Stimulated activated naive CD8-positive, alpha-beta T cell treated with anti-CD3 and anti-CD28 coated beads, Interleukin-15, Interleukin-2, amounts not matched to agents 100 ng/mL and 50 ng/mL, for 24 hours (primary cell): ENCODE results near the gene SLC35F1.

Experiments
- H3K27ac Mint-ChIP-seq: one replicate; pipeline ENCODE4 v1.8.0; 2021; ENCODE audit warnings: mild to moderate bottlenecking, mixed read lengths
- H3K27me3 Mint-ChIP-seq: one replicate; pipeline ENCODE4 v1.8.0; 2021; ENCODE audit warnings: mixed read lengths
- H3K36me3 Mint-ChIP-seq: one replicate; pipeline ENCODE4 v1.8.0; 2021; ENCODE audit warnings: low read depth, mixed read lengths
- H3K4me1 Mint-ChIP-seq: one replicate; pipeline ENCODE4 v1.8.0; 2021; ENCODE audit warnings: low read depth, mixed read lengths
- H3K4me3 Mint-ChIP-seq: one replicate; pipeline ENCODE4 v1.8.0; 2021; ENCODE audit warnings: mild to moderate bottlenecking, mixed read lengths
- H3K9me3 Mint-ChIP-seq: one replicate; pipeline ENCODE4 v1.8.0; 2021; ENCODE audit warnings: mixed read lengths

The SLC35F1 gene

DNA sequence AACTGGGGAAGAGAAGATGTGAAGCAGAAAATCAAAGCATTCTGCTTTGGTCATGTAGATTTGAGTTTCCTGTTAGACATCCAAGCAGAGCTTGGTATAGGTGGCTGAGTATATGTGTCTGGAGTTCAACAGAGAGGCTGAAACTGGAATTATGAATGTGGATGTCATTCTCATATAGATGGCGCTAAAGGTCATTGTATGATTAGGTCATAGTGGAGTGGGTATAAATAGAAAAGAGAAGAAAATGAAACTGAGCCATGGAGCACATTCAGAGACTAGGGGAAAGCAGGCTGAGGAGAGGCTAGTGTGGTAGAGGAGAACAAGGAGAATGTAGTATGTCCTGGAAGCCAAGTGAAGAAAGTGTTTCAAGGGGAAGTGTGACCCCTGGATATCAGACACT lies 345.4 kb downstream of the SLC35F1 start:
- Mint-ChIP-seq H3K9me3 (no peaks in the 10 kb centered on the region), H3K4me3 (no peak overlapping the region), H3K27me3 (peaks cover 3% of the 10 kb centered on the region), H3K4me1 (no peaks in the 10 kb centered on the region), H3K36me3 (no peaks in the 10 kb centered on the region), H3K27ac (no peak overlapping the region)

DNA sequence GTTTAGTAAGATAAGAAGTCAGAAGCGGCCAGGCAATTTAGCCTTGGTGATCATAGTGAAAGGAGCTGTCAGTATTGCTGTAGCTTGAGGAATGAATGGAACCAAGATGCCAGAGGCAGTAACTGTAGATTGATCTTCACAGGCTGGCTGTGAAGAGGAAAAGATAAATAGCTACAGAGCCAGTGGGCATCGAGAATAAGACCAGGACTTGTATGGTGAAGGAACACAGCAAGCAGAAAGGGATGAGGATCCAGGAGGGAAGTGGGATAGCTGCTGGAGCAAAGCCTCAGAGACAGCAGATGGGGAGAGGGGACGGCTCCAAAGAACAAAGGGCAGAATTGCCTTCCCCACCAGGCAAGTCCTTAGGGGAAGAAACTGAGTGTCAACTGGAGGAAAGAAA lies 346.7 kb downstream of the SLC35F1 start:
- no peak overlapping the region for H3K27ac Mint-ChIP-seq

DNA sequence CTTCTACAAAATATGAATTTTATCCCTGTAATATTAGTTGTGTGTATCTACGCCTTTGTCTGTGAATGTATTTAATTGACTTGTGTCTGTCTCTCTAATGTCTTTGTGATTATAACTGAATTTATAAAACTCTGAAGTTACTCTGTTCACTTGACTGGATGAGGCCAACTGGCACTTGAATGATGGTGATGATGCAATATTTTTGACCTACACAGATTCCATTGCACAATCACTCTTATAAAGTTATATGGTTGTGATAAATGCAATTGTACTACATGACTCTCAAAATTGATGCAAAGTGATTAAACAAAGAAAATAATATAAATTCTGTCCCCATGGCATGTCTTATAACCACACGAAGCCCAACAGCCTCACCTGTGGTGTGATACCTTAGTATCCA lies 353.8 kb downstream of the SLC35F1 start:
- Mint-ChIP-seq H3K27me3 (peaks cover 3% of the 10 kb centered on the region), H3K4me1 (no peaks in the 10 kb centered on the region), H3K9me3 (peaks cover 5% of the 10 kb centered on the region), H3K36me3 (no peaks in the 10 kb centered on the region), H3K27ac (no peak overlapping the region), H3K4me3 (no peak overlapping the region)

More for the DNA sequence above, 346.7 kb downstream of the SLC35F1 start:
- Mint-ChIP-seq H3K4me3 (no peak overlapping the region), H3K4me1 (no peaks in the 10 kb centered on the region), H3K27me3 (peaks cover 3% of the 10 kb centered on the region), H3K36me3 (no peaks in the 10 kb centered on the region), H3K9me3 (no peaks in the 10 kb centered on the region)

DNA sequence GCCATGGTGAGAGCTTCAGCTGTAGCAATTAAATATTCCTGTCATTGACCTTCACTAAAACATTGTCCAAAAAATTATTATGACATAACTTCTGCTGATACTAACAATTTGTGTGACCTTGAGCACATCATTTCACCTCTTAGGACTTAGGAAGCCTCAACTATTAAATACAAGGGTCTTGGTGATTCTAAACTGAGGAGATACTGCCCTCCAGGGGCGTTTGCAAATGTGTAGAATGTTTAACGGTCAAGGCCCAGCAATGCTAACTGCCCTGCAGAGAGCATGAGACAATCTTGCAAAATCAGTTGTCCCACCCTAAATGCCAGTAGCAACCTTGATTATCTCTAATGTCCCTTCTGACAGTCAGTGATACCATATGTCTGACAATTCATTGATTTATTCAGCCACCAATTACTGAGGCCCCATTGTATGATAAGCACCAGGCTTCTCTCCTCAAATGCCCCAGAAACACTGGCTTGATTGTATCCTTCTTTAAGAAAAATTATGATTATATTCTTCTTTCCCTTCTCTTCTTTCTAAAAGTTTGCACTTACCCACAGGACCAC lies 356.9 kb downstream of the SLC35F1 start:
- Mint-ChIP-seq H3K27me3 (no peaks in the 10 kb centered on the region), H3K36me3 (no peaks in the 10 kb centered on the region), H3K4me1 (no peaks in the 10 kb centered on the region), H3K9me3 (peaks cover 5% of the 10 kb centered on the region), H3K27ac (no peak overlapping the region), H3K4me3 (no peak overlapping the region)

DNA sequence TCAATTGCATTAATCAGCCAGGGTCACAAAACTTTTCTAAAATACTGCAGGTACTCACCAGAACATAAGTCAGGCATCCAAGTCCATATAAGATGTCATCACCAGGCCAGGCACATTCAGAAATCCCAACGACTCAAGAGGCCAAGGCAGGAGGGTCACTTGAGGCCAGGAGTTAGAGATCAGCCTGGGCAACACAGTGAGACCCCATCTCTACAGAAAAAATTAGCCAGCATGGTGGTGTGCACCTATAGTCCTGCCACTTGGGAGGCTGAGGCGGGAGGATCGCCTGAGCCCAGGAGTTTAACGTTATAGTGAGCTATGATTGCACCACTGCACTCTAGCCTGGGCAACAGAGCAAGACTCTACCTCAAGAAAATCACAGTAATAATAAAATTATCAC lies 362.6 kb downstream of the SLC35F1 start:
- Mint-ChIP-seq H3K9me3 (peaks cover 5% of the 10 kb centered on the region), H3K27me3 (peaks cover 5% of the 10 kb centered on the region), H3K36me3 (no peaks in the 10 kb centered on the region), H3K4me3 (no peak overlapping the region), H3K4me1 (no peaks in the 10 kb centered on the region), H3K27ac (no peak overlapping the region)

DNA sequence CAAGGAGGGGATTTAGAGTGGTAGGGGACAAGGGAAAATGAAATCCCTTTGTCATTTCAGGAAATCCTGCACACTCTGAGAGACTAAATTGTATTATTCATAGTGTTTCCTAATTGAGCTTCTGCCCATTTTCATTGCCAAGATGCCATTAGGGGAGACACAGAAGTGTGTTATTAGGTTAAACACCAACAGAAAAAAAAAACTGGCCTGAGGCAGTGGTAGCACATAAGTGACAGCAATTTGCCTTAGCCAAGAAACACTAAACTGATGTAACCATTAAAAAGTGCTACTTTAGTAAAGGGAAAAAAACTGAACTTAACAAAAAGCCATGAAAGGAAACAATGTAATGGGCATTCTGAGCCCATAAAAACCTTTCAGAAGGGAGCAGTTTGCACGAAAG lies 370.6 kb downstream of the SLC35F1 start:
- Mint-ChIP-seq H3K27me3 (peaks cover 26% of the 10 kb centered on the region), H3K36me3 (no peaks in the 10 kb centered on the region)

DNA sequence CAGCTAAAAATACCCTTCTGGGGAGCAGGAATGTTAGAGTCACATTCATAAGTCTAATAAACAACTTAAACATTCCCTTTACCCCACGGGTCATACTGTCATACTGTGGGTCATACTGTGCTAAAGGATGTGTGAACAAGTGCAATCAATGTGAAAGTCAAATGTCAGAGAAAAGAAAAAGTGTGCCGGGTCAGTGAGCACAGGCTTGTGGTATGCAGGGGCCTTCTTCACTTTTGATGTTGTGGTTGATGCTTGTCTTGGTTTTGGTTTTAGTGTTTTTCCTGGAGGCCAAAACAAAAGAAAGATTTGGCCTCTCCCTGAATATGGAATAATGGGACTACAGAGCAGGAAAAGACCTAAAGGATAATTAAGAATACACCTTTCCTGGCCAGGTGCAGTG lies 373.1 kb downstream of the SLC35F1 start:
- Mint-ChIP-seq H3K9me3 (no peaks in the 10 kb centered on the region), H3K27ac (no peak overlapping the region), H3K36me3 (no peaks in the 10 kb centered on the region), H3K4me1 (no peaks in the 10 kb centered on the region), H3K4me3 (no peak overlapping the region), H3K27me3 (peaks cover 24% of the 10 kb centered on the region)

More for the DNA sequence above, 370.6 kb downstream of the SLC35F1 start:
- no peak overlapping the region for H3K4me3 Mint-ChIP-seq
- no peak overlapping the region for H3K27ac Mint-ChIP-seq
- no peaks in the 10 kb centered on the region for H3K4me1 Mint-ChIP-seq
- no peaks in the 10 kb centered on the region for H3K9me3 Mint-ChIP-seq

DNA sequence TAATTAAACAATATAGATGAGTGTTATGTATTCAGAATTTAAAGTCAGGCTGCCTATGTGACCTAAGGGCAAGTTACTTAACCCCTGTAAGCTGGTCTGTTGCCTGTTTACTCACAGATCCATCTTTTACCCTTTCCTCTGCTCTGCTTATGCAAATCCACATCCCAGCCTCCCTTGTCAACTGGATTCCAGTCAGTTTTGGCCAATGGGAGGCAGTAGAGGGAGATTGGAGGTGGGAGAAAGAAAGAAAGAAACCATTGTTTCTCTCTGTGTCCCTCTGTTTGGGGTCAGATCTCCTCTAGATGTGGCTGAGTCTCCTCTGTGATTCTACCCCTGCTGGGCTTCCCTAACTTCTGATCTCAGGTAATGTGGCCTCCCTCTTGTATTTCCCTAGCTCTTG lies 374.2 kb downstream of the SLC35F1 start:
- peaks cover 16% of the 10 kb centered on the region for H3K27me3 Mint-ChIP-seq

DNA sequence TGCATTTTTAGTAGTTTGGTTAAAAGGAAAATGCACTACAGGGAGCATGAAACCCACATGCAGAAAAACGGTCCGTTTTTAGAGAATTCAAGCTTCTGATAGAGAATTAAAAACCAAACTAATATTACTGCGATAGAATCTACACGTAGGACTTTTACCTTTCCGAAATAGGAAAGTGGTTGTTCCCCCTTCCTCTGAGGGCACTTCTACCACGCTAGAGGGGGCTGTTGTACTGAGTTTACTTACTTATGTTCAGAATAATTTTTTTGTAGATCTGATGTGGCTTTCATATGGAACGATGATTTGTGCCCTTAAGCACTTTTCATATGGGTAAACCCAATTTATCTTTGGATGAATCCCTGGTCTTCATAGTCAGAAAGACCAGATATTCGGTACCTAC lies 376.7 kb downstream of the SLC35F1 start:
- no peaks in the 10 kb centered on the region for H3K4me1 Mint-ChIP-seq
- no peaks in the 10 kb centered on the region for H3K9me3 Mint-ChIP-seq
- H3K4me3 Mint-ChIP-seq, result no peak overlapping the region
- no peaks in the 10 kb centered on the region for H3K36me3 Mint-ChIP-seq
- H3K27me3 Mint-ChIP-seq, result peaks cover 8% of the 10 kb centered on the region
- H3K27ac Mint-ChIP-seq, result no peak overlapping the region

More for the DNA sequence above, 374.2 kb downstream of the SLC35F1 start:
- no peaks in the 10 kb centered on the region for H3K9me3 Mint-ChIP-seq
- H3K36me3 Mint-ChIP-seq, result no peaks in the 10 kb centered on the region
- no peak overlapping the region for H3K4me3 Mint-ChIP-seq
- H3K27ac Mint-ChIP-seq, result peak overlapping the region; percentile 10
- H3K4me1 Mint-ChIP-seq, result no peaks in the 10 kb centered on the region

DNA sequence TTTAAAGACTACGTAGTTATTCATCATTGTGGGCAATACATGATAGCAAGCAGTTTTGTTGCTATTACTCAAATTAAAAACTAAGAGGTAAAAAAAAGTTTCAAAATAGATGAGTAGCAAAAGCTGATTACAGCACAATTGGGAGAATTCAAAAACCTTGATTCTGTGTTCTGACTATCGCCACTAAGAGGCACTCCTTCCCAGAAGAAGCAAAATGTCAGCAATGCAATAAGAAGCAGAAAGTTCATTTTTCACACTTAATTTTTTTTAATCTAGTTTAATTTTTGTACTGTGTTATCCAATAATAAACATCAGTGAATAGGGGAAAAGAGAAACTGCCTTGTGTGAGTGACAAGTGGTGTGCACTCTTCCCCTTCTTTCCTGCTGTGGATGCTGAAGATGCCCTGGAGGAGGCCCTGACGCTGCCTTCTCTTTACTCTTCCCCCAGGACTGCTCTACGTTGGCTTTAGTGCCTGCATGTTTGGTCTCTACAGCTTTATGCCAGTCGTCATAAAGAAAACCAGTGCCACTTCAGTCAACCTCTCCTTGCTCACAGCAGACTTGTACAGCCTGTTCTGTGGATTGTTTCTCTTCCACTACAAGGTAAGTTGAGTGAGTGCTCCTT lies 377.8 kb downstream of the SLC35F1 start:
- Mint-ChIP-seq H3K27ac (no peak overlapping the region), H3K27me3 (peaks cover 10% of the 10 kb centered on the region), H3K4me1 (no peaks in the 10 kb centered on the region), H3K36me3 (no peaks in the 10 kb centered on the region), H3K9me3 (no peaks in the 10 kb centered on the region), H3K4me3 (no peak overlapping the region)

DNA sequence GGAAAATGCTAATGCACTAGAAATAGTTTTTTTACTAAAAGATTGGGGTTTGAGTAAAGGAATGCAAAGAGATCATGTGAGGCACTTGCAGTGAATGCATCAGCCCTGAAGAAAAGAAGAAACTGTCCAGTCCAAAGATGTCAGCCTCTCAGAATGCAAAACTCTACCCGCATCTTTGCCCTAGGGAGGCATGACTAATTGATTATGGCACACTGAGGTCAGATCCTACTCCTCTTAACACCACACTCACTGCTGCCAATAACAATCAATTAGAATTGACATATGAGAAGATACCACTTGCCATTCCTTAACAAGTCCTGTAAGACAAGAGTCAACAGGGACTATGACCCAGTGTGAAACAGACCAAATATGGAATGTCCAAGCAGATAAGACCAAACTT lies 378.7 kb downstream of the SLC35F1 start:
- H3K9me3 Mint-ChIP-seq, result no peaks in the 10 kb centered on the region
- H3K36me3 Mint-ChIP-seq, result no peaks in the 10 kb centered on the region
- H3K4me3 Mint-ChIP-seq, result no peak overlapping the region
- no peaks in the 10 kb centered on the region for H3K4me1 Mint-ChIP-seq
- H3K27ac Mint-ChIP-seq, result no peak overlapping the region
- peaks cover 8% of the 10 kb centered on the region for H3K27me3 Mint-ChIP-seq

DNA sequence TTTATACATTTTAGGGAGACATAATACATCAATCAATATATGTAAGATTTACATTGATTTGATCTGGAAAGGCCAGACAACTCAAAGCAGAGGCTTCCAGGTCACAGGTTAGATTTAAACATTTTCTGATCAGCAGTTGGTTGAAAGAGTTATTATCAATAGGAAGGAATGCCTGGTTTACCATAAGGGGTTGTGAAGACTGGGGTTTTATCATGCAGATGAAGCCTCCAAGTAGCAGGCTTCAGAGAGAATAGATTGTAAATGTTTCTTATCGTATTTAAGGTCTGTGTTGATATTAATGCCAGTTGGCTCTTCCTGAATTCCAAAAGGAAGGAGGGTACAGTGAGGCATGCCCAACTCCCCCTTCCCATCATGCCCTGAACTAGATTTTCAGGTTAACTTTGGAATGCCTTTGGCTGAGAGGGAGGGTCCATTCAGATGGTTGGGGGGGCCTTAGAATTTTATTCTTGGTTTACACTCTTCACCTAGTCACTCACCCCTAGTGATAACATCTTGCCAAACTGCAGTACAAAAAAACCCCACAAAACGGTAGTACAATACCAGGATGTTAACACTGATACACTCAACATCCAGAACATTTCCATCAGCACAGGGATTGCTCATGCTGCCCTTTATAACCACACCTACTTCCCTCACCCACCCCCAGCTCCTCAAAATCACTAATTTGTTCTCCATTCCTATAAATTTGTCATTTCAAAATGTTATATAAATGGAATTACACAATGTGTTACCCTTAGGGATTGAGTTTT lies 381.5 kb downstream of the SLC35F1 start:
- Mint-ChIP-seq H3K4me1 (no peaks in the 10 kb centered on the region), H3K27ac (no peak overlapping the region), H3K36me3 (no peaks in the 10 kb centered on the region), H3K9me3 (no peaks in the 10 kb centered on the region), H3K4me3 (no peak overlapping the region), H3K27me3 (peaks cover 4% of the 10 kb centered on the region)

DNA sequence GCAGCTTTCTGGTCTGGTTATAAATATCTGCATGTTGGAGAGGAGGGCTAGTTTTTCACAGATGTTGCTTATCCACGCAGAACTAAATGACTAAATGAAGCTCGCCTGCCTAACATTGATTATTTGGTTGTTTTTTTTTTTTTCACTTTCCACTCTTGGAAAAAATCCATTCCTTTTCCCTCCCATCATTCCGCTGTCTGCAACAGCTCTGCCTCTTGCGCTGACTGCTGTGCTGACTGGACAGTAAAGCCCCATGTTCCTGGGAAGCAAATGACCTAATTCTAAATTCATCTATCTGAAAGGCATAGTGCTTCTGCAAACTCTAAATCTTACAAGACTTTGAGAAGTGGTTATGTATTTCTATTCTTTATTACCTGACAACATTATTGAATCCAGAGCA lies 385.5 kb downstream of the SLC35F1 start:
- Mint-ChIP-seq H3K4me3 (no peak overlapping the region), H3K9me3 (no peaks in the 10 kb centered on the region), H3K4me1 (no peaks in the 10 kb centered on the region), H3K27me3 (peaks cover 8% of the 10 kb centered on the region), H3K27ac (no peak overlapping the region), H3K36me3 (no peaks in the 10 kb centered on the region)

DNA sequence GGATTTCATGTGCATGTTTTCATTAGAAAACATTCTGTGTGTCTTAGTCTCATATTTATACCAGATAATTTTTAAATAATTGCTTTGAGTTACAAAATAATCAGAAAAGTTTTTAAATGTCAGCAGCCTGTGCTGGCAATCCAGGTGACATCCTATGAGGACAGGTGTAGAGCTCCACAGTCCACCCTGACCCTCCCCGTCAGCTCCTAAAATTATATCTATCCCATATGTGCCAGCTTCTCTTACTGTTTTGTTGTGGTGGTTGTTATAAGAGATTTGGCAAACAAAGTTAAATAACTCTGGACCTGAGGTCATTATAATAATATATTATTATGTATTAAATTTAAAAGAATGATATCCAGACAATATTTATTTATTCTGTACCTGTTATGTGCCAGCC lies 387.8 kb downstream of the SLC35F1 start:
- no peaks in the 10 kb centered on the region for H3K9me3 Mint-ChIP-seq
- H3K36me3 Mint-ChIP-seq, result no peaks in the 10 kb centered on the region
- H3K27me3 Mint-ChIP-seq, result peaks cover 7% of the 10 kb centered on the region
- no peak overlapping the region for H3K27ac Mint-ChIP-seq
- no peaks in the 10 kb centered on the region for H3K4me1 Mint-ChIP-seq
- no peak overlapping the region for H3K4me3 Mint-ChIP-seq

DNA sequence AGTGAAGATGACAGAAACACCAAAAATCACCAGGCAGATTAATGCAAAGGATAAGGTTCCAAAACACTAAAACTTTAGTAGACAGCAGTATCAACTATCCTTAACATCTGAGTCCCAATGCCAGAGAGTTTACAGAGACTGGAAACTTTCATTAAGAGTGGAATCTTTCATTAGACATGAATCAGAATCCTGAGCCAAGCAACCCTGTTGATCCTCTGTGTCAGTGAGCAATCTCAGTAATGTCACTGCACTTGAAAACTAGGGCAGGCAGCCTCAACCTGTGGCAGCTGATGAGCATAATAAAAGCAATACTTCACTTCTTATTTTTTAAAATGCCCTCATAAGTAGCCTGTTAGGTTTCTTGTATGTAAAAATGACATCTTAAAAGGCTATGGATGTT lies 388.3 kb downstream of the SLC35F1 start:
- Mint-ChIP-seq H3K27ac (no peak overlapping the region), H3K36me3 (no peaks in the 10 kb centered on the region), H3K4me3 (no peak overlapping the region), H3K9me3 (no peaks in the 10 kb centered on the region), H3K27me3 (peaks cover 7% of the 10 kb centered on the region), H3K4me1 (no peaks in the 10 kb centered on the region)
